Keratinocyte (primary cell): ENCODE measurements around the gene ADGRF3. TPM values are rescaled to one million over a fixed set of nuclear protein-coding genes. Genes with fewer than 3 reads are reported as not detected.
"Not testable (repeated sequence)": the region's sequence is repeated elsewhere in the genome, so short reads cannot be mapped to it uniquely, and the experiment has no call there.

Experiments used
- DNase-seq: peaks from one replicate; pipeline ENCODE4 v3.0.0-alpha.2; 2011; ENCODE audit warnings: low read depth, missing footprints, low spot score
- FAIRE-seq: peaks from 2 replicates; lab custom pipeline; 2011; peaks lifted over from hg19 to GRCh38; lab: Jason Lieb, UNC
- H2AFZ ChIP-seq: 2 replicates; pipeline ENCODE4 v1.6.0; 2012; ENCODE audit warnings: low read length, control low read depth, inconsistent platforms; ENCODE audit not compliant: control insufficient read depth
- H3K27ac ChIP-seq: 2 replicates; pipeline ENCODE4 v1.5.1; 2011; ENCODE audit warnings: low read length; ENCODE audit not compliant: control insufficient read depth, insufficient read depth
- H3K27me3 ChIP-seq: 3 replicates; pipeline ENCODE4 v1.6.0; 2011; ENCODE audit warnings: low read length; ENCODE audit not compliant: control insufficient read depth, insufficient read depth; ENCODE audit errors: extremely low read depth
- H3K36me3 ChIP-seq, 2 experiments: 2 replicates in 1 of 2; 3 replicates in 1 of 2; pipeline ENCODE4 v1.5.1; 2011; ENCODE audit warnings: low read length in 2 of 2, mild to moderate bottlenecking in 1 of 2; ENCODE audit not compliant: control insufficient read depth in 2 of 2, insufficient read depth in 2 of 2; ENCODE audit errors: extremely low read depth in 1 of 2
- H3K4me1 ChIP-seq: 3 replicates; pipeline ENCODE4 v1.5.1; 2011; ENCODE audit warnings: low read length; ENCODE audit not compliant: control insufficient read depth, insufficient read depth; ENCODE audit errors: extremely low read depth
- H3K4me2 ChIP-seq: 3 replicates; pipeline ENCODE4 v1.6.0; 2011; ENCODE audit warnings: low read depth, low read length; ENCODE audit not compliant: control insufficient read depth, insufficient read depth; ENCODE audit errors: extremely low read depth
- H3K4me3 ChIP-seq, 3 experiments: fragments of 200-600 bp in 1 of 3; sonication (generic) in 1 of 3; 2 replicates in 2 of 3; 3 replicates in 1 of 3; pipeline ENCODE4 v1.5.1; 2011 to 2016; ENCODE audit warnings: low read length in 3 of 3, mild to moderate bottlenecking in 3 of 3, control low read depth in 2 of 3, inconsistent platforms in 1 of 3, low read depth in 1 of 3, mixed read lengths in 1 of 3, mixed run types in 1 of 3, moderate library complexity in 1 of 3; ENCODE audit not compliant: control insufficient read depth in 2 of 3, insufficient read depth in 2 of 3; ENCODE audit errors: extremely low read depth in 1 of 3
- H3K79me2 ChIP-seq: 2 replicates; pipeline ENCODE4 v1.6.0; 2012; ENCODE audit warnings: low read length; ENCODE audit not compliant: control insufficient read depth, insufficient read depth
- H3K9ac ChIP-seq: 3 replicates; pipeline ENCODE4 v1.6.0; 2011; ENCODE audit warnings: low read length; ENCODE audit not compliant: control insufficient read depth, insufficient read depth; ENCODE audit errors: extremely low read depth
- H3K9me1 ChIP-seq: 3 replicates; pipeline ENCODE4 v1.6.0; 2011; ENCODE audit warnings: low read length; ENCODE audit not compliant: control insufficient read depth, insufficient read depth; ENCODE audit errors: extremely low read depth
- H3K9me3 ChIP-seq: 2 replicates; pipeline ENCODE4 v1.5.1; 2012; ENCODE audit warnings: low read depth, low read length; ENCODE audit not compliant: control insufficient read depth
- H4K20me1 ChIP-seq: 3 replicates; pipeline ENCODE4 v1.6.0; 2011; ENCODE audit warnings: low read length; ENCODE audit not compliant: control insufficient read depth, insufficient read depth; ENCODE audit errors: extremely low read depth
- CTCF ChIP-seq, 3 experiments: IDR thresholded peaks in 1 of 3; conservative IDR thresholded peaks in 1 of 3; optimal IDR thresholded peaks in 1 of 3; 2 replicates in 2 of 3; 3 replicates in 1 of 3; pipeline versions ENCODE3 to v1.5.1; 2011; ENCODE audit warnings: low read length in 3 of 3, mild to moderate bottlenecking in 3 of 3, moderate library complexity in 2 of 3, control low read depth in 1 of 3, inconsistent platforms in 1 of 3; ENCODE audit not compliant: insufficient read depth in 2 of 3; ENCODE audit errors: extremely low read depth in 1 of 3
- EZH2 ChIP-seq: IDR thresholded peaks from one replicate; pipeline ENCODE4 v1.6.1; 2012; ENCODE audit warnings: inconsistent platforms, mild to moderate bottlenecking, low read length, moderate library complexity
- dilution Hi-C: fragments of 300-500 bp; cut with MboI; formaldehyde crosslinking; loops from one replicate; pipeline ENCODE4 v1.7.0; 2020; ENCODE audit warnings: low sequenced_read_pairs; ENCODE audit not compliant: extremely low pct_ligation_motif_present
- polyA plus RNA-seq, 5 experiments: library from polyadenylated mRNA; depleted of rRNA in 3 of 5; stranded (reverse) in 3 of 5; stranded (forward) in 1 of 5; unstranded in 1 of 5; fragments of >200 nt; gene quantifications; 1 replicate in 1 of 5; 2 replicates in 3 of 5; 3 replicates in 1 of 5; pipeline versions ENCODE4 v1.2.1 to v1.2.3, GENCODE V29; 2011 to 2012; ENCODE audit warnings: missing spikeins in 2 of 5, low read depth in 1 of 5, low replicate concordance in 1 of 5

The ADGRF3 gene
- polyA plus RNA-seq, 1 donor (not counting 4 experiments of a cell fraction or from before 2014, with no cell fraction given) = 0.17 TPM

- dilution Hi-C loops = no loop called here
- Histone ChIP-seq H3K9me3 (no peaks in the 10 kb centered on the region), H3K79me2 (no peaks in the 10 kb centered on the region), H4K20me1 (no peaks in the 10 kb centered on the region), H3K4me2 (peak overlapping the region; percentile 86), H3K9ac (peak overlapping the region; percentile 38), H3K4me1 (peaks cover 37% of the 10 kb centered on the region), H3K9me1 (no peaks in the 10 kb centered on the region), H3K36me3 (no peaks in the 10 kb centered on the region), H2AFZ (peak overlapping the region; percentile 76), H3K27me3 (no peaks in the 10 kb centered on the region), H3K4me3 (peak overlapping the region in 2 of 3 experiments; percentile 38 to 45), H3K27ac (peak overlapping the region; percentile 54)
- no peak for FAIRE-seq
- no peak for DNase-seq
- TF ChIP-seq CTCF (optimal IDR thresholded peaks at IDR 0.05 in 1 of 3, IDR thresholded peaks at IDR 0.05 in 1 of 3, conservative IDR thresholded peaks at IDR 0.05 in 1 of 3; ENCODE audit: extremely low read depth in 1 of 3, insufficient read depth in 2 of 3, low read length in 3 of 3) (no peak), EZH2 (no peak)
Observed at GRCh38 chr2:26305540-26305939, 41.0 kb downstream of the ADGRF3 start.

GRCh38 chr2:26305094-26305493 is 41.5 kb downstream of the ADGRF3 start:
- DNase-seq, H3K27me3 ChIP-seq, dilution Hi-C loops, FAIRE-seq, H3K9me3 ChIP-seq, H3K36me3 ChIP-seq, H4K20me1 ChIP-seq, H3K79me2 ChIP-seq, H3K9me1 ChIP-seq: not testable (repeated sequence)
- peak overlapping the region; percentile 86 for H3K4me2 ChIP-seq
- peaks cover 40% of the 10 kb centered on the region for H3K4me1 ChIP-seq
- H3K9ac ChIP-seq = peak overlapping the region; percentile 38
- peak overlapping the region; percentile 54 for H3K27ac ChIP-seq
- peak overlapping the region; percentile 76 for H2AFZ ChIP-seq
- peak overlapping the region in 2 of 3 experiments; percentile 38 to 45 for H3K4me3 ChIP-seq

GRCh38 chr2:26302846-26303245 is 43.7 kb downstream of the ADGRF3 start:
- H2AFZ ChIP-seq = peak overlapping the region; percentile 83
- no peaks in the 10 kb centered on the region for H3K79me2 ChIP-seq
- dilution Hi-C loops = no loop called here
- peak; percentile 90 for FAIRE-seq
- peak overlapping the region; percentile 77 for H3K4me2 ChIP-seq
- peak overlapping the region; percentile 60 for H3K27ac ChIP-seq
- TF ChIP-seq CTCF (optimal IDR thresholded peaks at IDR 0.05 in 1 of 3, IDR thresholded peaks at IDR 0.05 in 1 of 3, conservative IDR thresholded peaks at IDR 0.05 in 1 of 3; ENCODE audit: extremely low read depth in 1 of 3, insufficient read depth in 2 of 3, low read length in 3 of 3) (no peak), EZH2 (no peak)
- H3K9me1 ChIP-seq = no peaks in the 10 kb centered on the region
- H4K20me1 ChIP-seq = no peaks in the 10 kb centered on the region
- no peaks in the 10 kb centered on the region for H3K36me3 ChIP-seq
- H3K9ac ChIP-seq = peak overlapping the region; percentile 31
- no peak overlapping the region for H3K4me3 ChIP-seq
- no peaks in the 10 kb centered on the region for H3K9me3 ChIP-seq
- peaks cover 59% of the 10 kb centered on the region for H3K4me1 ChIP-seq
- H3K27me3 ChIP-seq = no peaks in the 10 kb centered on the region
- DNase-seq = no peak
